Stimulated activated CD8-positive, alpha-beta memory T cell treated with anti-CD3 and anti-CD28 coated beads, Interleukin-7, amount 100 ng/mL, for 4 hours (primary cell): Measurements from ENCODE around the gene DENND6B.

Source experiments
- DNase-seq, 2 donors: peaks; one replicate each; pipeline ENCODE4 v3.0.0-alpha.2; 2020; ENCODE audit warnings: low read depth in 2 of 2

Gene DENND6B

DNA sequence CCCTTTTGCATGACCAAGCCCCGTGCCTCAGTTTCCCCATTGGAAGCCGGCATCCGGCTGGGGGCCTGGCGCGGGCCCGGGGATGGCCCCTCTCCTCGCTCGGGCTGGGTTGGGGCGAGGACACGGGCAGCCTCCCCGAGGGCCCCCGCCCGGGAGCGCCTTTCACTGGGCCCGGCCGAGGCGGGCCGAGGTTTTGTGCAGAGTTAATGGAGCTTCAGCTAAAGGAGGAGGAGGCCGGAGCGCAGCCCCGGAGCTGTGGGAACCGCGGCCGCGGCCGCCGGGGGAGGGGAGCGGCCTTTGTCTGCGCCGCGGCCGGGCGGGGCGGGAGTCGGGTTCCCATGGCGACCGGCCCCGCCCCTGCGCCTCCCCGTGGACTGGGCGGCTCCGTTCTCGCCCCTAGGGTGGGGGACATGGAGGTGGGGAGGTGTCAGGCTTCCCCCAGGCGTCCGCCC lies 55.3 kb downstream of the DENND6B start:
- DNase-seq, result peak in 1 of 2 donors; percentile 41

DNA sequence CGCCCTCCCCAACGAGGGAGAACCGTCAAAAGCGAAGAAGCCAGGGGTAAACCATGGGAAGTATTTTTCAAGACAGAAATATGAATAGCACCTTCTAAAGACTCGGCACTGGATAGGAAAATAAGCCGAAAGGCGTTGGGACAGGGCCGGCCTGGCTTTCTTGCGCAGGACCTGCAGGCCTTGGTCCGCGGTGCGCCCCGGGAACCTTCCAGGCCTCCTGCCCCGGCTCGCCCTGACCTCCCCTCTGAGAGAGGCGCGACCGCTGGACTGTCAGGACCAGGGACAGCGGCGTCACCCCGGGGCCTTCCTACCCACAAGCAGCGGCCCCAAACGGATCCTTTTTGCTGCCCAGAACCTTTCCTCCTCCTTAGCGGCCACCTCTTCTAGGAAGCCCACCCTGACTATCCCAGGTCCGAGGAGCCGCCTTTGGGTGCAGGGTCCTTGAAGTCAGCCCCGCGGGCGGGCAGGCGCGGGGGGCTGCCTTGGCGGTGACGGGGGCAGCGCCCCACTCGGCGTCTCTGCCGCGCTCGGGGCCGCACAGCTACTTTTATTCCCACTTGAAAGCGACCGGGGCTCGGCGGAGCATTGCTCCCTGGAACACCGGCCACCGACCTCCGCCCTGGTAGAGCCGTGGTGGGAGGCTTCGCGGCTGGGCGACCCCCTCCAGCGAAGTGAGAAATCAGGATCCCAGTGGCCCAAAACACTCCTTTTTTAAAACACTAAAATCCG lies 56.0 kb downstream of the DENND6B start:
- peak in 1 of 2 donors; percentile 43 for DNase-seq

DNA sequence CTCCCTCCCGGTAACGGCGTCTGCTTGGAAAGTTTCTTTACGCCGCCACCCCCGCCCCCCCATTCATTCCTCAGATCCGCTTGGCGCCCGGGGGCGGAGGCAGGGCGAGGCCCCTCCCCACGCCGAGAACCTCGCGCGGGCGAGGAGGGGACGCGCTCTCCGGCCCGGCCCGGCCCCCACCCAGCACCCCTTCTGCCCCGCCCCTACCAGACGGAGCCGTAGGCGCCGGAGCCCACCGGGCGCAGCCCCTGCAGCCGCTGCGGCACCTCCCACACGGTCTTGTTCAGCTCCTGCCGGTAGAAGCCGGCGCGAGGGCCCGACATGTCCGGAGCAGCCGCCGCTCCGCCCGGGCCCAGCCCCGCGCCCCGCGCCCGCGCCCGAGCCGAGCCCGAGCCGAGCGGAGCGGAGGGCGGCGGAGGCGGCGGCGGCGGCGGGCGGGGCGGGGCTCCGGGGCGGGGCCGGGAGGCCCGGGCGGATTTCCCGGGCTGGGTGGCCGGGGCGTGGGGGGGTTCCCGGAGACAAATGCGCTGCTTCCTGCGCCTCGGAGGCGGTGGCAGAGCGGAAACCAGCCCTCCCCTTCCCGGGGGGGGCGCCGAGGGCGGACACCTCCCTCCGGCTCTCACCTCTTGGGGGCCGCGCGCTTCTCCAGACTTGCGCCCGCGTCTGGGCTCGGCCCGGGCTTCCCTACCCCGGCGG lies 56.7 kb downstream of the DENND6B start, which contains the start of gene MAPK11:
MAPK11 (minus strand) TSS at position 411 of the 696 bp plus-strand sequence; CDS start at position 323, 88 bp downstream.
- DNase-seq, result peak; percentile 33 to 75

DNA sequence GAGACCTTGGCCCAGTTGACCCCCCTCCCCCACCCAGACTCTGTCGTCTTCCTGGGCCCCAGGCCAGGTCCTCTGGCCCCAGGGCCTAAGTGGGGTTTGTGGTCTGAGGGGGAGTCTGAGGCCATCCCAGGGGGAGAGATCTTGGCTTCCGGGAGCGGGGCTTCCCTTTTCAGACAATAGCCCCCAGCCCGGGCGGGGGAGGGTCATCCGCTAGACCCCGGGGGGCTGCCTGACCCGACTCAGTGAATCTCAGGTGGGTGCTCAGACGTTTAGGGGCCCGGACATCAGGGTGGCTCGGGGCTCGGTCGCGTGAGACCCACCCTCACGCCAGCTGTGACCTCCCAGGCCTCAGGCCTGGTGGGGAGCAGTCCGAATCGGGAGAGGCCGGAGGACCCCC lies 57.2 kb downstream of the DENND6B start:
- DNase-seq, result no peak

DNA sequence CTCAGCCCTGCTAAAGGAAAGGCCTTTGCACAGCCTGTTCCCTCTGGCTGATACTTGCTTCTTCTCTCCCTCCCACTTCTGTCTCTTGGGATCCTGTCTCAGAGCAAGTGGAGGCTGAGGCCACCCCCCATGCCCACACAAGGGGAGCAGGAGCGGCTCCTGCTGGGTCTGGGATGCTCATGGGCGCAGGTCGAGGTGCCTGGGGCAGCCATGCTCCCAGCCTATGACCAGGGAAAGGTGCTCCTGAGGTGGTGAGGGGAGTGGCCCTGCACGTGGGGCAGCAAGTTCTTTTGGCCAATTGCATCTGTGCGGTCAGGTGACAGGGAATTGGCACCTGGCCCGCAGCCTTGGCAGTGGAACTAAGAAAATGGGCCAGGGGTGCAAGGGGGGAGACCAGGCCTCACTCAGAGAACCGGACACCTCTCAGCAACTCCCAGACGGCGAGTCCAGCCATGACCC lies 58.1 kb downstream of the DENND6B start:
- DNase-seq, result no peak

DNA sequence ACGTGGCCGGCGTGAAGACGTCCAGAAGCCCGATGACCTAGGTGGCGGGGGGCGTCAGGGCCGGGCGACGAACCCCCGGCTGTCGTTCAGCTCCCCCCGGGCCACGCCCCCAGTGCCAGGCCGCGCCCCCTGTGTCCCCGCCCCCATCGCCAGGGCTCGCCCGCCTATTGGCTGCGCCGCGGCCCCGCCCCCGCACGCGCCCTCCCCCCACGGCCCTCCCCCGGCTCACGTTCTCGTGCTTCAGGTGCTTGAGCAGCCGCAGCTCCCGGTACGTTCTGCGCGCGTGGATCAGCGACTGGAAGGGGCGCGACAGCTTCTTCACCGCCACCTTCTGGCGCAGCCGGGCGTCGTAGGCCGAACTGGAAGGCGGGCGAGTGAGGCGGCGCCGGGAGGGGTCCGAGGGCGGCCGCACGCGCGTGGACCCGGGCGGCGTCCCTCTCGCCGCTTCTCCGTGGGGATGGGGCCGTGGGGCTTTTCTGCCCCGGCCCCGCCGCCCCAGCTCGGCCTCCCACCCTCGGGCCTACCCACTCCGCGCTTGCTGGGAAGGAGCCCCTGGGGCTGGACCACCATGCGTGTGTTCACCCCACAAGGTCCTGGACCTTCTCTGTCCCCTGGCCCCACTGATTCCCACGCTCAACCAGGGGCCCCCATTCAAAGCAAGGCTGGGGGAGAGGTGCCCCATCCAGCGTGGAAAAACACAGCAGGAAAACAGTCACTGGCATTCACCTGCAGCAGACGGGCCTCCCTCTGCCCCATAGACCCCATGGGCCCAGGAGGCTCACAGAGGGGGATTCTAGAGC lies 59.0 kb downstream of the DENND6B start:
- no peak for DNase-seq

DNA sequence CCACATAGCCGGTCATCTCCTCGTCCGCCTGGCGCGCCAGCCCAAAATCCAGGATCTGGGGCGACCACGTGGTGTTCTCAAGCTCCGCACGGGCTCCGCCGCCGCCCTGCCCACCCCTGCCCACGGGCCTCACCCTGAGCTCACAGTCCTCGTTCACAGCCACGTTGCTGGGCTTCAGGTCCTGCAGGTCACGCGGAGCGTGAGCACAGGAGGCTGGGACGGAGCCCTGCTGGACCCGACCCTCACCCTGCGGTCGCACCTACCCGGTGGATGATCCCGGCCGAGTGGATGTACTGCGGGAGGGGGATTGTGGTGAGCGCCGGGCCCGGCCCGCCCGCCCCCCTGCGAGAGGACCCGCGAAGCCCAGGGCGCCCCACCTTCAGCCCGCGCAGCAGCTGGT lies 59.8 kb downstream of the DENND6B start:
- no peak for DNase-seq

DNA sequence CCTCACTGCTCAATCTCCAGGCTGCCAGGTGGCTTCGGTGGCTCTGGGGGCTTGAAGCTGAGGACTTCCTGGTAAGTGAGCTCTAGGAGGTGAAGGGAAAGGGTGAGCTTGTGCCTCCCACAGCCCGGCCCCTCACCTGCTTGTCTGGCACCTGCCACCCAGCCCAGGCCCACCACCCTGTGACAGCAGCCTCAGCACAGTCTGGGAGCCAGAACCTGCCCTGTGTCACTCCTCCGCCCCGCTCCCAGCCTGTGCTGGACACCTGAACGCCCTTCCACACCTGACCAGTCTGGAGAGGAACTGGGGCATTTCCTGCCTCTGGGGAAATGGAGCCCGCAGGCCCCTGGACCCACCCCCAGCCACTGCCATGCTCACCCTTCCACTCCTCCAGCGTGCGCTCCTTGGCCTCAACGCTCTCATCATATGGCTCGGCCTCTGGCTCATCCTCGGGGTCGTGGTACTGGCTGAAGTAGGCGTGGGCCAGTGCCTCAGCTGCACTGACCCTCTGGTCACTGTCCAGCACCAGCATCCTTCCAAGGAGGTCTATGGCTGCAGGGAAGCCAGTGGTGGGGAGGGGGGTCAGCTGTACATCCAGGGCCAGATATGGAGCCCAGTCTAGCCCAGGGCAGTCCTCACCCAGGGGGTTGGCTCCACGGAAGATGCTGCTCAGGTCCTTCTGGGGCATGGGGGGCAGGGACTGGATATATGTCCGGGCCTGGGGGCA lies 61.7 kb downstream of the DENND6B start:
- DNase-seq, result no peak

DNA sequence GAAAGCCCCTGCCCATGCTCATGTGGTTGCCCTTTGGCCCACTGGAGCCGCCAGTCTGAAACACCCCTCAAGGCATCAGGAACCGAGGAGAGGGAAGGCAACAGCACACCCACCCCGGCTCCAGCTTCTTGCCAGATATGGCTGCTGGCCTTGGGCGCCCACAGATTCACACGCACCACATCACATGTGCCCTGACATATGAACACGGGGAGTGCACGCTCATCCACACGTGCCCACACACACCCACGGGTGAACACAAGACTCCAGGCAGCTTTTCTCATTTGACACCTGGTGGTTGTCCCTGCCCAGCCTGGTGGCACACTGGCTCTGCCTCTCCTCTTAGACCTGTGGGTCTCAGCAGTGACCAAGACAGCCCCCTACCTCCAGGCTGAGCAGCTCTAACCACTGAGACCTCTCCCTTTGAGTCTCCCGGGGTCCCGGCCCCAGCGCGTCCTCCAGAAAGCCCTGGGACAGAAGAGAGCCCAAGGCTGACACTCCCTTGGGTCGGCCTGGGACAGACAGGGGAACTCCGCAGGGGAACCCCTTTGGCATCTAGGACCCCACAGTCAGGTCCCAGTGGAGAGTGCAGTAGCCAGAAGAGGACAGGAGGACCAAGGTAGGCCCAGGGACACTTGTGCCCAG lies 62.6 kb downstream of the DENND6B start:
- no peak for DNase-seq

DNA sequence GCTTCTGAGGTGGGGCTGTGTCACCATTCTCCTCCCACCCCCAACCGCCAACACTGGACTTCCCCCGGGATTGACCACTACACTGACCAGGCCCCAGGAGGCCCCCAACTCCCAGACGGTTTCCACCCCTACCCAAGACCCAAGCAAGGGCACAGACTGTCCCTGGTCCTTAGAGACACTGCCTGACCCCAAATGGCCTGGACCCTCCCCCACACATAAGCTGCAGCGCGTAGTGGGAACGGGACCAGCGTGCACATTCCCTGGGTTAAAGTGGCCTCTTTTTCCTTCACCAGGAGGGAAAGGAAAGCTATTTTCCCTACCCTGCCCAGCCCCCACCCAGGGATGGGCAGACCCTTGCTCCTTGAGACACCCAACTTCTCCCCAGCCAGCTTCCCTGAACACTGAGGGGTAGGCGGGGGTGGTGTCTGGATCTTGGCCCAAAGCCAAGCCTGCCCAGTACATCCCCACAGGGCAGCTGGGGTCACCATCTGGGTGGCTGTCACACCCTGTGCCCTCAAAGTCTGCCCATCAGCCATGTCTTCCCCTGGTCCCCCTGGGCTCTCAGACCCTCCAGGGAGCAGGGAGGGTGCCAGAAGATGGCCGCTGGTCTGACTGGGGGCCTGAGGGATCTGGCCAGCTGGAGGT lies 63.7 kb downstream of the DENND6B start:
- no peak for DNase-seq

DNA sequence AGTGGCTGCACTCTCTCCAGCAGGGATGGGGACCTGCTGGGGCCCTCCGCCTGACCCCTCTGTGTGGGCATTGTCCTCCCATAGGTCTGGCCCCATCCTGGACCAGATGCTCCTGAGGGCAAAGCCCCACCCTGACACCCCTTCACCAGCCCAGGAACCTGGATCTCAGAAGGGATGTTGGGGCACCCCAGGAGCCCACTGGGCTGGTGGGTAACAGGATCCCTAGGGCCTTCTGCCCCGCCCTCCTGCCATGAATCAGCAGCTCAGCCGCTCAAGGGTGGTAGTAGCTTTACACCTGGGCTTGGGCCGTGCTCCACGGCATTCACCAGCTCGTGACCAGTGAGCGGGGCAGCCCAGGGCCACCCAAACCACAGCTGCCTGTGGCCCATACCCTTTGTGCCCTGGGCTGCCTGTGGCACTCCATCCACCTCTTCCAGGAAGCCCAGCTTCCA lies 64.3 kb downstream of the DENND6B start:
- DNase-seq, result no peak

DNA sequence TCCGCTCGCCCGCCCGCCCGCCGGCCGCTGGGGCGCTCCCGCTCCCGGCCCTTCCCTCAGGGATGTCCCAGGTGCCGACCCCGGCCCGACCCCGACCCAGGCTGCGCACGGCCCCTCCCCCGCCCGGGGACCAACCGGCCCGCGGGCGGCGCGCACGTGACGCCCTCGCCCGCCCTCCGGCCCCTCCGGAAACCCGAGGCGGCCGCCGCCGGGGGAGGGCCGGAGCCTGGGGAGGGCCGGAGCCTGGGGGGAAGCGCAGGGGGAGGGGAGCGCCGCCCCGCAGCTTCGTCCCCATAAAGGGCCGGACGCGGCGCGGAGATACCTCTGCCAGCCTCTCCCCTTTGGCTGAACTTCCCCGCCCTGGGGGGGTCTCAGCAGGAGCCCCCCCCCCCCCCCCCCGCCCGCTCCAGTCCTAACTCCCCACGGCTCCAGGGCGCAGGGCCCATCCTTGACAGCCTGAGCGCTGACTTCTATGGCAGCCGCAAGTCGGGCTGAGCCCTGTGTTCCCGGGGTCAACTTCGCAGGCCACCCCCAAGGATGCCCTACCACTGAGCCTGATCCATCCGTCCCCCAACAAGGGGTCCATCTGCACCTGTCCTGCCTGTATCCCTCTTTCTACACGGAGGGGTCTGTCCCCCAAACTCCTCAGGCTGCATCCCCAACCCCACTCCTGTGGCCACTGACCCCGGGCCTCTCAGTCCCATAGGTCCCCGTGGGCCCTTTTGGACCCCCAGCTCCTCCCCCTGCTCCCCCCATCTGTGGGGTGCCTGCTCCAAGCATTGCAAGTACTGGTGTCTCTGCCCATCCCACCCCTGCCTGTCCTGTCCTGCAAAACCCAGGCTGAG lies 65.0 kb downstream of the DENND6B start, which contains the start of gene MAPK12:
MAPK12 (minus strand) TSS at position 69 of the 845 bp plus-strand sequence. CDS start 174 bp downstream, outside the sequence.
- no peak for DNase-seq

DNA sequence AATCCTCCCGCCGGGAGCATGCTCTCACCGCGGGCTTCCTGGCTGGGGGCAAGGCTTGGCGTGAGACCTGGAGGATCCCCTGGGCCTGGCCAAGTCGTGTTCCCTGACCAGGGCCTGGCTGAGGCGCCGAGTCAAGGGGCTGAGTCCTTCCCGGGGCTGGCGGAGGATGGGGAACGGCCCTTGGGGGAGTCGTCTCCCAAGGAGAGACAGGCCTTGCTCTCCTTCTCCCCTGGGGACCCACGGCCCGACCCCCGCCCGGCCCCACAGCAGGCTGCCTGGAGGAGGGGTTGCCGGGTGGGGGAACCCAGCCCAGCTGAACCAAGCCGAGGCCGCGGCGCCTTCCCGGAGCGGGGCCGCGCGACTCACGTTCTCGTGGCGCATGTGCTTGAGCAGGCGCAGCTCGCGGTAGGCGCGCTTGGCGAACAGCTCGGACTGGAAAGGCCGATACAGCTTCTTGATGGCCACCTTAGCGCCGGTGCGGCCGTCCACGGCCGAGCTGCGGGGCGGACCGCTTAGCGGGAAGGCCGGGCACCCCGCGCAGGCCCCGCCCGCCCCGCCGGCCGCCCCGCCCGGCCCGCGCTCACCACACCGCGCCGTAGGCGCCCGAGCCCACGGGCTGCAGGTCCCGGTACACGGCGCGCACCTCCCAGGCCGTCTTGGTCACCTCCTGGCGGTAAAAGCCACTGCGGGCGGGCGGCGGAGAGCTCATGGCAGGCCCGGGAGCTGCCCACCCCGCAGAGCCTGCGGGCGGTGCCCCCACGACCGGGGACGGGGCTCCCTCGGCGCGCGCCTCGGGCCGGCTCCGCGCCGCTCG lies 65.8 kb downstream of the DENND6B start:
- no peak for DNase-seq

DNA sequence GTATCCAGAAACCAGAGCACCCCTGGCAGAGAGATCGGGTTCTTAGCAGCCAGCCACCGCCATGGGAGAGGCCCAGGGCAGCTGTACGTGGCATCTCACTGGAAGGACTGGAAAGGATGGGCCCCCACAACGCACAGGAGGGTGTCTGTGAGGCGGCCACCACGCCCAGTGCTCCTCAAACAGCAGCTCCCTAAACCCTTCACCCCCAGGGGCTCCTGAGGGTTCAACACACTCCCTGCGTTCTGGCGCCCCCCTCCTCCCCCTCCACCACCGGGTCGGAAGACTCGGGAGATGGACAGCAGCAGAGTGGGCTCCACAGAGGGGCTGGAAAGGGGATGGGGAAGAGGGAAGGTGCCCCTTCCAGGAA lies 66.4 kb downstream of the DENND6B start:
- no peak for DNase-seq

DNA sequence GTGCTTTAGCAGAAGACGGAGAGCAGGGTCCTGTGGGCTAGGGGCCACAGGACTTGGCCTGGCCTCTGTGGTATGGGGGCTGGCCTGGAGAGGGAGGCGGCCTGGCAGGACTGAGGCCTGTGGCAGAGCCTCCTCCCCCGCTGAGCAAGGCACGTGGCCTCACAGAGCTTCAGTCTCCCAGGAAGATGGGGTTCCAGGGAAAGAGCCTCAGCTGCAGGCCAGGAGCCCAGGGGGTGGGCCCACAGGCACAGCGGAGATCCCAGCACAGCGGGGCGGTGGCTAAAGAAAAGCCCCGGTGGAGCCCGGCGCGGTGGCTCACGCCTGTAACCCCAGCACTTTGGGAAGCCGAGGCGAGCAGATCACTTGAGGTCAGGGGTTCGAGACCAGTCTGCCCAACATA lies 67.5 kb downstream of the DENND6B start:
- no peak for DNase-seq
